ENCODE results near the gene CEP128. TPM values are rescaled to one million over a fixed set of nuclear protein-coding genes. Genes with fewer than 3 reads are reported as not detected.

The CEP128 gene
- total and polyA plus RNA-seq, 2 experiments from 2014 or later = 7.6 to 17.6 TPM

GRCh38 chr14:80576401-80576800 lies 365.1 kb downstream of the CEP128 start (continued):
- TF ChIP-seq ZNF462 (CRISPR knock-in tag; IDR thresholded peaks at IDR 0.05) = no peak
- no peak for TF ChIP-seq ZNF114 (CRISPR knock-in tag; IDR thresholded peaks at IDR 0.05)
- no peak for TF ChIP-seq NANOG (IDR thresholded peaks at IDR 0.05; ENCODE audit: borderline replicate concordance)
- TF ChIP-seq CREB1 (CRISPR knock-in tag; IDR thresholded peaks at IDR 0.05; ENCODE audit: low read depth) = no peak
- no peak for TF ChIP-seq JUNB (IDR thresholded peaks at IDR 0.05; ENCODE audit: unreplicated experiment)
- TF ChIP-seq CTCF (conservative IDR thresholded peaks at IDR 0.05; ENCODE audit: low read depth in 2 of 2) = no peak
- no peak for TF ChIP-seq EZH2 (IDR thresholded peaks at IDR 0.05; ENCODE audit: low read depth, unreplicated experiment)
- TF ChIP-seq STAT1 (IDR thresholded peaks at IDR 0.05; ENCODE audit: unreplicated experiment) = no peak

GRCh38 chr14:80575763-80576162 lies 365.8 kb downstream of the CEP128 start:
- H3K4me1 ChIP-seq (ENCODE audit: insufficient read depth) = peaks cover 7% of the 10 kb centered on the region; the same call in 1 of the 2 replicates
- H3K79me2 ChIP-seq (replicated peaks; ENCODE audit: insufficient read depth) = no peaks in the 10 kb centered on the region
- DNase-seq (ENCODE audit: low spot score) = no peak
- no peaks in the 10 kb centered on the region for H3K36me3 ChIP-seq (ENCODE audit: insufficient read depth)
- H3K36me3 Mint-ChIP-seq (ENCODE audit: low read depth) = no peaks in the 10 kb centered on the region
- H3K27ac ChIP-seq (ENCODE audit: low read depth) = no peak overlapping the region
- no peak overlapping the region for H2AFZ ChIP-seq
- no peak overlapping the region for H3K4me3 Mint-ChIP-seq
- H3K4me2 ChIP-seq = no peak overlapping the region
- no peak for TF ChIP-seq EZH2 (IDR thresholded peaks at IDR 0.05; ENCODE audit: low read depth, unreplicated experiment)
- no peak for TF ChIP-seq JUNB (IDR thresholded peaks at IDR 0.05; ENCODE audit: unreplicated experiment)
- no peak for TF ChIP-seq ETS1 (IDR thresholded peaks at IDR 0.05)
- TF ChIP-seq CTCF (conservative IDR thresholded peaks at IDR 0.05; ENCODE audit: low read depth in 2 of 2) = no peak
- no peak for TF ChIP-seq ZNF114 (CRISPR knock-in tag; IDR thresholded peaks at IDR 0.05)
- no peak for TF ChIP-seq CREB1 (CRISPR knock-in tag; IDR thresholded peaks at IDR 0.05; ENCODE audit: low read depth)
- ATAC-seq = no peak
- H3K4me1 Mint-ChIP-seq = peaks cover 11% of the 10 kb centered on the region; the same call in 2 of the 3 replicates
- no peaks in the 10 kb centered on the region for H3F3A ChIP-seq (replicated peaks; ENCODE audit: low read depth)
- H3K27me3 Mint-ChIP-seq (ENCODE audit: insufficient read depth, low read depth, poor library complexity) = no peaks in the 10 kb centered on the region
- no peaks in the 10 kb centered on the region for H4K20me1 ChIP-seq (replicated peaks; ENCODE audit: insufficient read depth)
- no peaks in the 10 kb centered on the region for H3K27me3 ChIP-seq (ENCODE audit: insufficient read depth)
- H3K27ac Mint-ChIP-seq = no peak overlapping the region
- H3K9me3 Mint-ChIP-seq = no peaks in the 10 kb centered on the region
- no peaks in the 10 kb centered on the region for H3K9me2 ChIP-seq (ENCODE audit: insufficient read depth)
- no peak overlapping the region for H3K4me3 ChIP-seq
